Measurements from ENCODE around the gene SLC37A3. TPM values are rescaled to one million over a fixed set of nuclear protein-coding genes. Genes with fewer than 3 reads are reported as not detected.
A peak's percentile ranks its signal among the peaks of the same experiment; 100 is the strongest.
"Not testable (repeated sequence)": the region's sequence is repeated elsewhere in the genome, so short reads cannot be mapped to it uniquely, and the experiment has no call there.

SLC37A3 gene
- polyA plus RNA-seq (ENCODE audit: insufficient read depth in 1 of 5, insufficient read length in 5 of 5, low replicate concordance in 1 of 5): 10 to 100 TPM; 46.9 to 67.5 (median 55.1) TPM
- long read RNA-seq, donor 1, transcript SLC37A3-201 (15 exons, 3,349 nt): major isoform, 5 of 7 reads
- long read RNA-seq, donor 1, partial matches to known transcripts: 0 of 7 reads
- long read RNA-seq, donor 1, other reads (novel, unspliced or antisense): 0 of 7 reads
- long read RNA-seq, donor 2, partial matches to known transcripts: 0 of 3 reads
- long read RNA-seq, donor 2, other reads (novel, unspliced or antisense): 0 of 3 reads
- long read RNA-seq, donor 3, partial matches to known transcripts: 0 of 10 reads
- long read RNA-seq, donor 3, other reads (novel, unspliced or antisense): 6 of 10 reads
- long read RNA-seq, donor 4, partial matches to known transcripts: 0 of 4 reads
- long read RNA-seq, donor 4, other reads (novel, unspliced or antisense): 0 of 4 reads
- long read RNA-seq, donor 5, transcript SLC37A3-201 (15 exons, 3,349 nt): major isoform, 6 of 7 reads
- long read RNA-seq, donor 5, partial matches to known transcripts: 0 of 7 reads
- long read RNA-seq, donor 5, other reads (novel, unspliced or antisense): 0 of 7 reads
- long read RNA-seq, donor 6, partial matches to known transcripts: 0 of 6 reads
- long read RNA-seq, donor 6, other reads (novel, unspliced or antisense): 0 of 6 reads
- long read RNA-seq, donor 7, transcript SLC37A3-201 (15 exons, 3,349 nt): major isoform, 10 of 12 reads
- long read RNA-seq, donor 7, partial matches to known transcripts: 0 of 12 reads
- long read RNA-seq, donor 7, other reads (novel, unspliced or antisense): 0 of 12 reads
- long read RNA-seq, donor 8, partial matches to known transcripts: 0 of 2 reads
- long read RNA-seq, donor 8, other reads (novel, unspliced or antisense): 0 of 2 reads

GRCh38 chr7:140397784-140398750 lies at the start of gene SLC37A3:
Gene SLC37A3 (minus strand): TSS chr7:140398530. CDS start chr7:140382526, 16,004 bp downstream.
- peak; percentile 75 to 78 for DNase-seq

- no peak for DNase-seq
These were observed 49.5 kb upstream of the SLC37A3 start for GRCh38 chr7:140447841-140448240.

- DNase-seq: no peak
These were observed 48.1 kb upstream of the SLC37A3 start for GRCh38 chr7:140446467-140446866.

- DNase-seq: no peak
These were observed 43.2 kb upstream of the SLC37A3 start for GRCh38 chr7:140441519-140441918.

GRCh38 chr7:140440593-140440992 lies 42.3 kb upstream of the SLC37A3 start:
- no peak for DNase-seq

GRCh38 chr7:140439359-140439758 lies 41.0 kb upstream of the SLC37A3 start:
- DNase-seq: no peak

GRCh38 chr7:140435252-140435895 lies 37.0 kb upstream of the SLC37A3 start:
- DNase-seq: peak in 1 of 2 donors; percentile 9

- no peak for DNase-seq
These were observed 35.1 kb upstream of the SLC37A3 start for GRCh38 chr7:140433396-140433795.

GRCh38 chr7:140426130-140426529 lies 27.8 kb upstream of the SLC37A3 start:
- no peak for DNase-seq

- DNase-seq: no peak
These were observed 27.4 kb upstream of the SLC37A3 start for GRCh38 chr7:140425718-140426117.

- DNase-seq: no peak
These were observed 25.2 kb upstream of the SLC37A3 start for GRCh38 chr7:140423501-140423900.

- DNase-seq: no peak
These were observed 23.2 kb upstream of the SLC37A3 start for GRCh38 chr7:140421521-140421920.

GRCh38 chr7:140418653-140419052 lies 20.3 kb upstream of the SLC37A3 start:
- no peak for DNase-seq

GRCh38 chr7:140418156-140418472 lies 19.8 kb upstream of the SLC37A3 start:
- not testable (repeated sequence) for DNase-seq

GRCh38 chr7:140417456-140418155 lies 19.3 kb upstream of the SLC37A3 start:
- no peak for DNase-seq

- DNase-seq: no peak
These were observed 18.2 kb upstream of the SLC37A3 start for GRCh38 chr7:140416560-140416959.

GRCh38 chr7:140415816-140416215 lies 17.5 kb upstream of the SLC37A3 start:
- DNase-seq: not testable (repeated sequence)

GRCh38 chr7:140415361-140415760 lies 17.0 kb upstream of the SLC37A3 start:
- no peak for DNase-seq

GRCh38 chr7:140404565-140405065 lies 6.3 kb upstream of the SLC37A3 start:
- DNase-seq: no peak

All from right lung (tissue), 10 donors.